Inflammatory macrophage treated with lipopolysaccharide for 1 hour (primary cell): Measurements from ENCODE around the gene TRIM15.
A peak's percentile ranks its signal among the peaks of the same experiment; 100 is the strongest.
"Not testable (repeated sequence)": the region's sequence is repeated elsewhere in the genome, so short reads cannot be mapped to it uniquely, and the experiment has no call there.

Experiments used
- DNase-seq, 2 donors: peaks; one replicate each; pipeline ENCODE4 v3.0.0-alpha.2; 2020 to 2022

TRIM15 gene

GRCh38 chr6:30163918-30164654, 740 bp downstream of the TRIM15 start:
- no peak for DNase-seq

GRCh38 chr6:30164714-30165113, 1.4 kb downstream of the TRIM15 start:
- no peak for DNase-seq

- not testable (repeated sequence) for DNase-seq
These were observed 1.9 kb downstream of the TRIM15 start for GRCh38 chr6:30165238-30165637.

- DNase-seq = no peak
These were observed 3.8 kb downstream of the TRIM15 start for GRCh38 chr6:30167101-30167500.

- DNase-seq = no peak
These were observed 5.4 kb downstream of the TRIM15 start for GRCh38 chr6:30168741-30169140.

- peak; percentile 39 to 80 for DNase-seq
These were observed 6.6 kb downstream of the TRIM15 start for GRCh38 chr6:30169658-30170614.

GRCh38 chr6:30171677-30172471, 8.5 kb downstream of the TRIM15 start:
- no peak for DNase-seq

GRCh38 chr6:30172681-30173080, 9.3 kb downstream of the TRIM15 start:
- DNase-seq = no peak

- no peak for DNase-seq
These were observed 12.4 kb downstream of the TRIM15 start for GRCh38 chr6:30175765-30176164.

GRCh38 chr6:30178837-30179236, 15.5 kb downstream of the TRIM15 start:
- DNase-seq = no peak

- DNase-seq = no peak
These were observed 16.8 kb downstream of the TRIM15 start for GRCh38 chr6:30180145-30180544.

- peak in 1 of 2 donors; percentile 12 for DNase-seq
These were observed 21.2 kb downstream of the TRIM15 start for GRCh38 chr6:30184417-30185031.

GRCh38 chr6:30185846-30186484, 22.6 kb downstream of the TRIM15 start:
- DNase-seq = no peak

- no peak for DNase-seq
These were observed 25.2 kb downstream of the TRIM15 start for GRCh38 chr6:30188541-30188940.

GRCh38 chr6:30192076-30192475, 28.7 kb downstream of the TRIM15 start:
- no peak for DNase-seq

GRCh38 chr6:30194797-30195690, 31.7 kb downstream of the TRIM15 start:
- no peak for DNase-seq

- DNase-seq = no peak
These were observed 32.6 kb downstream of the TRIM15 start for GRCh38 chr6:30195951-30196350.

- no peak for DNase-seq
These were observed 33.0 kb downstream of the TRIM15 start for GRCh38 chr6:30196376-30196775.

GRCh38 chr6:30198166-30199084, 35.1 kb downstream of the TRIM15 start:
- no peak for DNase-seq
